GM12864 (cell line): ENCODE data around the gene TRIB2.

ENCODE experiments used
- DNase-seq: peaks from one replicate; pipeline ENCODE4 v3.0.0-alpha.2; 2011; ENCODE audit warnings: low read depth
- H3K4me3 ChIP-seq: 2 replicates; pipeline ENCODE4 v1.5.1; 2011; ENCODE audit warnings: mild to moderate bottlenecking, low read depth, low read length, control low read depth
- CTCF ChIP-seq: IDR thresholded peaks from 2 replicates; pipeline ENCODE4 v1.5.1; 2011; ENCODE audit warnings: low read depth, mild to moderate bottlenecking, moderate library complexity, low read length, control low read depth, inconsistent platforms; ENCODE audit errors: missing control alignments

Gene TRIB2

GRCh38 chr2:12761104-12761503 lies 44.4 kb downstream of the TRIB2 start:
- H3K4me3 ChIP-seq: no peak overlapping the region
- no peak for TF ChIP-seq CTCF
- DNase-seq: no peak

GRCh38 chr2:12762337-12762736 lies 45.6 kb downstream of the TRIB2 start:
- H3K4me3 ChIP-seq: no peak overlapping the region
- DNase-seq: no peak
- no peak for TF ChIP-seq CTCF

GRCh38 chr2:12762976-12763375 lies 46.2 kb downstream of the TRIB2 start:
- no peak for DNase-seq
- TF ChIP-seq CTCF: no peak

GRCh38 chr2:12763486-12763885 lies 46.8 kb downstream of the TRIB2 start:
- H3K4me3 ChIP-seq: no peak overlapping the region
- TF ChIP-seq CTCF: no peak
- no peak for DNase-seq

More at GRCh38 chr2:12762976-12763375, 46.2 kb downstream of the TRIB2 start:
- no peak overlapping the region for H3K4me3 ChIP-seq

GRCh38 chr2:12764075-12764730 lies 47.5 kb downstream of the TRIB2 start:
- TF ChIP-seq CTCF: no peak
- DNase-seq: no peak
- H3K4me3 ChIP-seq: no peak overlapping the region

- H3K4me3 ChIP-seq: no peak overlapping the region
- TF ChIP-seq CTCF: no peak
- DNase-seq: no peak
These were observed 48.3 kb downstream of the TRIB2 start for GRCh38 chr2:12764849-12765605.
